ENCODE measurements around the gene ABCG4. TPM values are rescaled to one million over a fixed set of nuclear protein-coding genes. Genes with fewer than 3 reads are reported as not detected.

The ABCG4 gene
- total and polyA plus RNA-seq, 2 of the 8 experiments (the other 6 are each of a cell fraction or from before 2014, with no cell fraction given) = 1.8 to 2.3 TPM

DNA sequence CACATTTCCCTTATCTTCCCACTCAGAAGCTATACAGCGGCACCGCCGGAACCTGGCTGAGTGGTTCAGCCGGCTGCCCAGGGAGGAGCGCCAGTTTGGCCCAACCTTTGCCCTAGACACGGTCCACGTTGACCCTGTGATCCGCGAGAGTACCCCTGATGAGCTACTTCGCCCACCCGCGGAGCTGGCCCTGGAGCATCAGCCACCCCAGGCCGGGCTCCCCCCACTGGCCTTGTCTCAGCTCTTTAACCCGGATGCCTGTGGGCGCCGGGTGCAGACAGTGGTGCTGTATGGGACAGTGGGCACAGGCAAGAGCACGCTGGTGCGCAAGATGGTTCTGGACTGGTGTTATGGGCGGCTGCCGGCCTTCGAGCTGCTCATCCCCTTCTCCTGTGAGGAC, 24.6 kb downstream of the ABCG4 start:
- no peak overlapping the region for H3K27ac ChIP-seq (ENCODE audit: low read depth, low read length)
- peaks cover 7% of the 10 kb centered on the region; the same call in 1 of the 2 replicates for H3K23me2 ChIP-seq (ENCODE audit: low read depth, low read length)
- no peak overlapping the region for H3K4me3 ChIP-seq (ENCODE audit: extremely low read depth in 1 of 4, insufficient read depth in 2 of 4, low read depth in 3 of 4, low read length in 4 of 4)
- no peak overlapping the region for H3K23ac ChIP-seq (ENCODE audit: insufficient read length)
- no peak overlapping the region for H2BK15ac ChIP-seq (ENCODE audit: low read length)
- TF ChIP-seq ZNF274 (IDR thresholded peaks at IDR 0.05; ENCODE audit: borderline replicate concordance, extremely low read depth, low read length) (no peak), SIX5 (IDR thresholded peaks at IDR 0.05; ENCODE audit: low read depth, low read length) (no peak), RXRA (IDR thresholded peaks at IDR 0.05; ENCODE audit: insufficient read depth, low read depth, low read length) (no peak), TCF12 (IDR thresholded peaks at IDR 0.05; ENCODE audit: low read depth, low read length) (no peak), SRF (IDR thresholded peaks at IDR 0.05; ENCODE audit: low read depth, low read length) (no peak), SIN3A (conservative IDR thresholded peaks at IDR 0.05 in 1 of 2, IDR thresholded peaks at IDR 0.05 in 1 of 2; ENCODE audit: low read depth in 1 of 2, low read length in 2 of 2) (no peak), RBBP5 (IDR thresholded peaks at IDR 0.05; ENCODE audit: borderline replicate concordance, low read depth, low read length) (no peak), CREB1 (IDR thresholded peaks at IDR 0.05) (no peak), CBX8 (IDR thresholded peaks at IDR 0.05; ENCODE audit: borderline replicate concordance, low read depth, low read length) (no peak), SAP30 (IDR thresholded peaks at IDR 0.05; ENCODE audit: insufficient read depth, insufficient replicate concordance, low read length) (no peak)
- POLR2A ChIA-PET (ENCODE audit: partially characterized antibody) = interaction anchor here (1.1 to 3.8 kb wide), 7 partner anchors 8 to 195 kb away, joined by 3 to 14 read pairs (median 5); a partner anchor contains a TSS
- no peak overlapping the region for H4K8ac ChIP-seq (ENCODE audit: extremely low read depth, insufficient read depth, low read length)
- DNase-seq (ENCODE audit: low read depth in 1 of 2, low spot score in 2 of 2) (no peak), FAIRE-seq (no peak)
- H3K79me2 ChIP-seq (ENCODE audit: control insufficient read depth in 1 of 2, insufficient read depth in 2 of 2, low read length in 2 of 2) = no peaks in the 10 kb centered on the region
- H3K56ac ChIP-seq (replicated peaks; ENCODE audit: insufficient read length, low read depth, low read length) = no peak overlapping the region
- no peak overlapping the region for H2BK5ac ChIP-seq (ENCODE audit: low read depth, low read length)
- 94% methylated on average over 21 of the region's 21 CpGs; no CpG with 5 or more reads in 1 of the 2 experiments for WGBS, 2 experiments (ENCODE audit: extremely low coverage in 1 of 2, insufficient coverage in 1 of 2, insufficient read length in 1 of 2, insufficient replicate concordance in 2 of 2, low coverage in 1 of 2, low lambda C conversion rate in 2 of 2, missing lambda C conversion rate in 1 of 2)
- no peaks in the 10 kb centered on the region for H4K20me1 ChIP-seq (replicated peaks in 1 of 2; ENCODE audit: control insufficient read depth in 1 of 2, insufficient read depth in 2 of 2, low read length in 2 of 2)
- no peaks in the 10 kb centered on the region; a peak in 2 of 7 replicates for H3K4me1 ChIP-seq (replicated peaks in 1 of 4; ENCODE audit: control insufficient read depth in 3 of 4, insufficient read depth in 4 of 4, low read length in 3 of 4)
- no peak overlapping the region for H2AK5ac ChIP-seq (ENCODE audit: low read depth, low read length)
- CTCF ChIA-PET (ENCODE audit: partially characterized antibody) = interaction anchor here (0.8 to 24.3 kb wide), 5 partner anchors 17 to 67 kb away, joined by 3 to 389 read pairs (median 6); partner anchors contain the start of genes ABCG4 and C2CD2L
- H4K91ac ChIP-seq (replicated peaks; ENCODE audit: insufficient read length, low read length) = no peak overlapping the region
- H2BK120ac ChIP-seq (replicated peaks; ENCODE audit: low read depth, low read length) = no peak overlapping the region
- no peaks in the 10 kb centered on the region for H3K9me3 ChIP-seq (ENCODE audit: insufficient read depth in 2 of 2, low read depth in 1 of 2, low read length in 1 of 2)
- no peak overlapping the region for H3K4me2 ChIP-seq (ENCODE audit: insufficient read depth in 1 of 2, low read depth in 2 of 2, low read length in 2 of 2)
- no peak overlapping the region for H3K9ac ChIP-seq (replicated peaks in 1 of 4; ENCODE audit: extremely low read depth in 1 of 4, low read depth in 3 of 4, low read length in 3 of 4)
- no peaks in the 10 kb centered on the region for H3K27me3 ChIP-seq (replicated peaks in 1 of 4; ENCODE audit: control insufficient read depth in 3 of 4, extremely low read depth in 1 of 4, insufficient read depth in 3 of 4, low read length in 3 of 4)
- no peak overlapping the region for H4K5ac ChIP-seq (ENCODE audit: insufficient read length, low read depth, low read length)
- no peak overlapping the region for H3K14ac ChIP-seq (ENCODE audit: insufficient read length)
- H2BK12ac ChIP-seq (ENCODE audit: low read depth, low read length) = no peak overlapping the region
- H3K79me1 ChIP-seq (ENCODE audit: low read depth, low read length) = no peaks in the 10 kb centered on the region
- no peak overlapping the region for H3K4ac ChIP-seq (replicated peaks; ENCODE audit: insufficient read length, low read depth, low read length)
- no peaks in the 10 kb centered on the region; a peak in 1 of 8 replicates for H3K36me3 ChIP-seq (ENCODE audit: control insufficient read depth in 2 of 4, insufficient read depth in 4 of 4, low read length in 3 of 4)
- H2BK20ac ChIP-seq (ENCODE audit: low read length) = no peak overlapping the region
- no peak overlapping the region for H2AFZ ChIP-seq (ENCODE audit: low read length)
- no peak overlapping the region for H3K18ac ChIP-seq (ENCODE audit: extremely low read depth, low read length)

All from H1 (cell line).